OCI-LY7 (cell line): ENCODE measurements around the gene SLCO2B1. TPM values are rescaled to one million over a fixed set of nuclear protein-coding genes. Genes with fewer than 3 reads are reported as not detected.

Experiments used
- BruUV-seq: library from RNA; stranded (reverse); fragments of 400-500 nt; replicated peaks from 2 replicates; lab custom pipeline; 2021; lab: Mats Ljungman, UMichigan
- CTCF ChIA-PET: fragments of 300-600 bp; sonication (Branson Sonifier 250); formaldehyde crosslinking; loops from one replicate; lab custom pipeline; 2022; ENCODE audit warnings: antibody characterized with exemption; ENCODE audit not compliant: unreplicated experiment; lab: Charles Lee
- POLR2A ChIA-PET: fragments of 300-600 bp; sonication (Branson Sonifier 250); formaldehyde crosslinking; loops from one replicate; lab custom pipeline; 2022; ENCODE audit warnings: antibody characterized with exemption; lab: Charles Lee
- DNase-seq: peaks from one replicate; pipeline ENCODE4 v3.0.0-alpha.2; 2015; ENCODE audit warnings: low spot score
- H2AFZ ChIP-seq: fragments of 200-600 bp; sonication (generic), shearing (Covaris generic); 2 replicates; pipeline ENCODE4 v1.6.1; 2014; ENCODE audit warnings: mild to moderate bottlenecking, antibody characterized with exemption, low read length, moderate library complexity
- H3K27ac ChIP-seq: fragments of 200-600 bp; sonication (generic); 2 replicates; pipeline ENCODE4 v1.5.1; 2014; ENCODE audit warnings: mixed run types, low read depth, mild to moderate bottlenecking, moderate library complexity, low read length, inconsistent platforms; ENCODE audit not compliant: poor library complexity, severe bottlenecking
- H3K36me3 ChIP-seq: fragments of 200-600 bp; sonication (generic); 2 replicates; pipeline ENCODE4 v1.6.1; 2014; ENCODE audit warnings: mild to moderate bottlenecking, antibody characterized with exemption, low read length, moderate library complexity, mixed read lengths; ENCODE audit not compliant: insufficient read depth
- H3K4me1 ChIP-seq: fragments of 200-600 bp; sonication (generic); 2 replicates; pipeline ENCODE4 v1.5.1; 2014; ENCODE audit warnings: mild to moderate bottlenecking, low read length; ENCODE audit not compliant: insufficient read depth, poor library complexity, severe bottlenecking
- H3K4me2 ChIP-seq: fragments of 200-600 bp; sonication (generic); 2 replicates; pipeline ENCODE4 v1.6.1; 2014; ENCODE audit warnings: mild to moderate bottlenecking, low read length
- H3K4me3 ChIP-seq: fragments of 200-600 bp; sonication (generic); 2 replicates; pipeline ENCODE4 v1.5.1; 2014; ENCODE audit warnings: mild to moderate bottlenecking, low read depth, low read length; ENCODE audit not compliant: poor library complexity, severe bottlenecking
- H3K79me2 ChIP-seq: fragments of 200-600 bp; sonication (generic); 2 replicates; pipeline ENCODE4 v1.6.1; 2016; ENCODE audit warnings: low read depth, mild to moderate bottlenecking, low read length, moderate library complexity, mixed read lengths; ENCODE audit not compliant: insufficient read depth
- H3K9me2 ChIP-seq: fragments of 200-600 bp; sonication (generic); 2 replicates; pipeline ENCODE4 v1.6.1; 2016; ENCODE audit warnings: mild to moderate bottlenecking, low read length, mixed read lengths; ENCODE audit not compliant: insufficient read depth
- H3K9me3 ChIP-seq: fragments of 200-600 bp; sonication (generic); 2 replicates; pipeline ENCODE4 v1.6.1; 2014; ENCODE audit warnings: mild to moderate bottlenecking, mixed run types, low read length, mixed read lengths
- H4K20me1 ChIP-seq: fragments of 200-600 bp; sonication (generic); 2 replicates; pipeline ENCODE4 v1.6.1; 2014; ENCODE audit warnings: mild to moderate bottlenecking, antibody characterized with exemption, low read length, moderate library complexity, mixed read lengths; ENCODE audit not compliant: insufficient read depth
- CTCF ChIP-seq: fragments of 200-600 bp; sonication (generic); conservative IDR thresholded peaks from 2 replicates; pipeline ENCODE4 v1.5.1; 2014; ENCODE audit warnings: mild to moderate bottlenecking, antibody characterized with exemption, low read length, moderate library complexity, mixed read lengths
- EZH2phosphoT487 ChIP-seq: fragments of 200-600 bp; sonication (generic); IDR thresholded peaks from 2 replicates; pipeline ENCODE4 v1.6.1; 2018; ENCODE audit warnings: low read depth, borderline replicate concordance, mild to moderate bottlenecking, mixed run types, antibody characterized with exemption, low read length, moderate library complexity, mixed read lengths
- intact Hi-C: fragments of 100-400 bp; cut with micrococcal nuclease; formaldehyde crosslinking; loops from one replicate; pipeline ENCODE4 v1.10.0; 2022; ENCODE audit not compliant: unreplicated experiment
- total RNA-seq, 2 experiments: library from RNA; depleted of rRNA in 1 of 2; stranded (reverse); fragments of >200 nt in 1 of 2; shearing (Covaris generic) in 1 of 2; gene quantifications; 2 replicates each; pipeline ENCODE4 v1.2.3, GENCODE V29; 2014 to 2022

SLCO2B1 gene
- total RNA-seq, 2 experiments from 2014 or later: 0.03 TPM; not detected in 1

- H3K4me2 ChIP-seq: no peak overlapping the region
- ChIA-PET POLR2A (no interaction called here), CTCF (no interaction called here)
- no peaks in the 10 kb centered on the region for H3K4me1 ChIP-seq
- no peaks in the 10 kb centered on the region for H3K79me2 ChIP-seq
- no peaks in the 10 kb centered on the region for H3K9me2 ChIP-seq
- TF ChIP-seq CTCF (no peak), EZH2phosphoT487 (no peak)
- no peaks in the 10 kb centered on the region for H4K20me1 ChIP-seq
- H2AFZ ChIP-seq: no peak overlapping the region
- H3K36me3 ChIP-seq: no peaks in the 10 kb centered on the region
- no peak overlapping the region for H3K4me3 ChIP-seq
- H3K27ac ChIP-seq: no peak overlapping the region
- intact Hi-C loops: no loop called here
- H3K9me3 ChIP-seq: no peaks in the 10 kb centered on the region
- BruUV-seq: no TSS peak
- DNase-seq: no peak
These were observed 47.5 kb downstream of the SLCO2B1 start for GRCh38 chr11:75198278-75198973.

DNA sequence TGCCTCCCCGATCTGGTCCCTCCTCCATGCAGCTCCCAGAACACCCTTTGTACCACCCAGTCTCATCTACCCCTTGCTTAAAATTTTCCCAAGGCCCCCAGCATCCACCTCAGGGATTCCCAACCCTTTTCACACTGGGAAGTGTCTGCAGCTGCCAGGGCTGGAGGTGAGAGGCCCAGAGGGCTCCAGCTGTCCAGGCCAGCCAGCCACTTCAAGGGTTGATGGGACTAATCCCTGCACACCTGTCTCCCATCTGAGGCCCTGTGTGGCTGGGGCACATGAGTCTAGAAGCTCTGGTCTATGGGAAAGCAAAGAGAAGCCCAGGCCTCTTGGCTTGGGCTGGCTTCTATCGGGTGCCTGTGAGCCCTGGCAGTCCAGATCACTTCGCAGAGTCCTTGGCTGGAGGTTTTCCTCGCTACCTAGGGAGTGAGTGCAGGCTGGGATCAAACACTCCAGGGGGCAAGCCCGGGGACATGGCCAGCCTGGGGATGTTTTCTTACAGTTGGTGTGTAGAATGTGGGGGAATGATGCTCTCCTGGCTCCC, 48.6 kb downstream of the SLCO2B1 start:
- no peak for DNase-seq
- Histone ChIP-seq H4K20me1 (no peaks in the 10 kb centered on the region), H2AFZ (no peak overlapping the region), H3K4me1 (peaks cover under 1% of the 10 kb centered on the region), H3K27ac (no peak overlapping the region), H3K9me2 (no peaks in the 10 kb centered on the region), H3K79me2 (no peaks in the 10 kb centered on the region), H3K4me2 (no peak overlapping the region), H3K4me3 (no peak overlapping the region), H3K9me3 (no peaks in the 10 kb centered on the region), H3K36me3 (no peaks in the 10 kb centered on the region)
- ChIA-PET CTCF (no interaction called here), POLR2A (no interaction called here)
- intact Hi-C loops: no loop called here
- BruUV-seq: no TSS peak
- TF ChIP-seq EZH2phosphoT487 (no peak), CTCF (no peak)

- intact Hi-C loops: no loop called here
- no TSS peak for BruUV-seq
- H3K27ac ChIP-seq: no peak overlapping the region
- no peak overlapping the region for H3K4me3 ChIP-seq
- ChIA-PET POLR2A (no interaction called here), CTCF (no interaction called here)
- H2AFZ ChIP-seq: no peak overlapping the region
- no peaks in the 10 kb centered on the region for H4K20me1 ChIP-seq
- H3K36me3 ChIP-seq: no peaks in the 10 kb centered on the region
- peaks cover 7% of the 10 kb centered on the region for H3K4me1 ChIP-seq
- no peaks in the 10 kb centered on the region for H3K79me2 ChIP-seq
- DNase-seq: no peak
- no peaks in the 10 kb centered on the region for H3K9me2 ChIP-seq
- no peaks in the 10 kb centered on the region for H3K9me3 ChIP-seq
- H3K4me2 ChIP-seq: no peak overlapping the region
- TF ChIP-seq EZH2phosphoT487 (no peak), CTCF (no peak)
These were observed 49.1 kb downstream of the SLCO2B1 start for GRCh38 chr11:75200051-75200450.
